Right cardiac atrium (tissue), 5 donors: ENCODE measurements around the gene DPEP3. TPM values are rescaled to one million over a fixed set of nuclear protein-coding genes. Genes with fewer than 3 reads are reported as not detected.
A peak's percentile ranks its signal among the peaks of the same experiment; 100 is the strongest.

ENCODE experiments used
- ATAC-seq, 2 donors: fragments of 200-7000 bp; cut with Tn5 transposase; one replicate each; pipeline versions ENCODE4 v1.8.0 to v1.9.1; 2020; ENCODE audit warnings: moderate library complexity in 2 of 2, mild to moderate bottlenecking in 1 of 2
- DNase-seq, 3 donors: peaks; one replicate each; pipeline ENCODE4 v3.0.0-alpha.2; 2020
- H3K27ac ChIP-seq: one replicate; pipeline ENCODE4 v1.5.1; 2013; ENCODE audit warnings: mild to moderate bottlenecking, low read length, control low read depth, moderate library complexity
- H3K27me3 ChIP-seq: one replicate; pipeline ENCODE4 v1.6.1; 2013; ENCODE audit not compliant: control insufficient read depth, insufficient read depth
- H3K4me1 ChIP-seq: one replicate; pipeline ENCODE4 v1.6.1; 2013; ENCODE audit warnings: low read length; ENCODE audit not compliant: control insufficient read depth, insufficient read depth
- H3K4me3 ChIP-seq: one replicate; pipeline ENCODE4 v1.5.1; 2013; ENCODE audit warnings: low read length, control low read depth
- H3K9me3 ChIP-seq: one replicate; pipeline ENCODE4 v1.6.1; 2013; ENCODE audit warnings: low read length; ENCODE audit not compliant: control insufficient read depth
- WGBS: extraction: QIAGEN DNeasy Blood & Tissue Kit; methylation state at CpG from one replicate; pipeline ENCODE4 v1.1.7; 2013; 5-methylcytosine and 5-hydroxymethylcytosine counted together
- intact Hi-C, 4 donors: fragments of 100-400 bp; cut with DNase I; formaldehyde crosslinking; loops; one replicate each; pipeline versions ENCODE4 v1.11.0 to v1.14.0; 2022 to 2023
- polyA plus RNA-seq: library from polyadenylated mRNA; stranded (reverse); fragments of 200-250 nt; gene quantifications from one replicate; pipeline ENCODE4 v1.2.3, GENCODE V29; 2013
- total RNA-seq, 4 donors: library from RNA; stranded (reverse); fragmentation: NEBNext Ultra II Directional; extraction: Animal tissue kit (Norgen Biotek cat#: 25700); gene quantifications; one replicate each; pipeline ENCODE4 v1.2.1, GENCODE V29; 2021
- donor health status: healthy with polysubstance abuse.
- donor health status: DM: no; HTN: yes; CAD: no.
- donor health status: DM: no; HTN: no; CAD: no.
- donor health status: DM: no; HTN: yes; CAD: no; lungs with severe emphysema.
- donor health status: DM: yes; HTN: yes; CAD: no.

The DPEP3 gene
- total and polyA plus RNA-seq, 5 donors, result not detected

DNA sequence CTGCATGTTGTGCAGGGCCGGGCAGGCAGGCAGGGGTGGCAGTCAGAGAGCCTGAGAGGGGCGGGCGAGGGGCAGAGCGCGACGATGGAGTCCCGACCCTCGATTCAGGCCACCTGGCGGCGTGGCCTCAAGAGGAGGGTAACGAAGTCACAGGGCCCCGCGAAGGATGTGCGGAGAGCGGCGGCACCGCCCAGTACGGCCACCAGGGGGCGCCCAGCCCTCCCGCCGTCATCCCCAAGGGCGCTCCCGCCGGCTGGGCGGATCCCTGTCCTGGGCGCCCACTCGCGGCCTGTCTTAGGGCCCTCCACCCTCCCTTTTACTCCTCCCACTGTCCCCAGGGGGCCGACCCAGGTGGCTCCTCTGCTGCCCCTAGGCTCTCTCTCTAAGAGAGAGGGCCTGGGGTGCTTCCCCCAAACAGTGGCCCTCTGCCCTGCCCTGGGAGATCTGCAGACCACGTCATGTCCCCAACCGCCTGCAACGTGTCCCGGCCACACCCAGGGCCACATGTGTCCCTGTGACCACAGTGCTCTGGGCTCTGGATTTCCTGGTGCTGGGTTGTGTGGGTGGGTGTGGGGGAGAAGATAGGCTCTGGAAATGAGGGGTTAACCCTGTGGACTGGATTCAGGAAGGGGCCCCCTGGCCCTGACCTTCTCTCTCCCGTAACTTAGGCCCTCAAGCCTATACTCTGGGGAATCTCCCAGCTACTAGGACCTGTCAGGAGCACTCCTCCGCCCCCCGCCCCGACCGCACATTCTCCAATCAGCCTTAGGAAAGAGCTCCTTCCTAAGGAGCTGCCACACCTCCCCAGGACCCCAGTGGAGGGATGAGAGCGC is 13.1 kb upstream of the DPEP3 start:
- ATAC-seq (peak; percentile 93), DNase-seq (peak; percentile 88 to 96 (median 94))
- no peaks in the 10 kb centered on the region for H3K9me3 ChIP-seq
- peak overlapping the region; percentile 31 for H3K4me3 ChIP-seq
- no peaks in the 10 kb centered on the region for H3K27me3 ChIP-seq
- peak overlapping the region; percentile 16 for H3K27ac ChIP-seq
- 9% methylated on average over 39 of the region's 39 CpGs for WGBS
- intact Hi-C loops, result loop anchor here in 3 of 4 donors (2.0 to 10.0 kb wide), 4 partner anchors 71 to 241 kb away; partner anchors contain the start of gene ESRP2 (in 1 of the 3)
- peaks cover 4% of the 10 kb centered on the region for H3K4me1 ChIP-seq

DNA sequence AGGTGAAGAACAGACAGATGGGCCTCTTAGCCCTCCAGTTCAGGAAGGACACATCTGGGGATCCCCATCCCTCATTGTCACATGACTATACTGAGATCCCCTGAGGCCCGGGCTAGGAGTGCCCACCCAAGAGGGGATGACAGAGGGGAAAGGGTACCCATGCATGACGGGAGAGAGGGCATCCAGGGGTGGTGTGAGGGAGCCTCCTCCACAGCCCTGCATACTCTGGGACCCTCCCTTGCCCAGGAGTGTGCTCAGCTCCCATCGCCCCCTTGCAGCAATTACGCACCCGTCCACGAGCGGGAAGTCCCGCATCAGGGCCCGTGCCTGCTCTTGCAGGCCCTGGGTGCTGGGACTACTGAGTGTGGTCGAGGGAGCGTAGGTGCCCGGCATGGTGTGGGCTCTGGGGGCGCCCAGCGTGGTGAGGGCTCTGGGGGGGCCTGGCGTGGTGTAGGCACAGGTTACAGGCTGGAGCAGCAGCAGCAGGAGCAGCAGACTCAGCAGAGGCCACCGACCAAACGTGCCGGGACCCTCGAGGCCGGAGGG is 12.4 kb upstream of the DPEP3 start:
- Histone ChIP-seq H3K27me3 (no peaks in the 10 kb centered on the region), H3K9me3 (no peaks in the 10 kb centered on the region), H3K4me1 (peaks cover 4% of the 10 kb centered on the region), H3K4me3 (no peak overlapping the region), H3K27ac (no peak overlapping the region)
- 77% methylated on average over 20 of the region's 20 CpGs for WGBS
- no peak for DNase-seq
- intact Hi-C loops, result loop anchor here in 3 of 4 donors (2.0 to 10.0 kb wide), 4 partner anchors 72 to 242 kb away; partner anchors contain the start of gene ESRP2 (in 1 of the 3)
- peak; percentile 13 to 24 for ATAC-seq

DNA sequence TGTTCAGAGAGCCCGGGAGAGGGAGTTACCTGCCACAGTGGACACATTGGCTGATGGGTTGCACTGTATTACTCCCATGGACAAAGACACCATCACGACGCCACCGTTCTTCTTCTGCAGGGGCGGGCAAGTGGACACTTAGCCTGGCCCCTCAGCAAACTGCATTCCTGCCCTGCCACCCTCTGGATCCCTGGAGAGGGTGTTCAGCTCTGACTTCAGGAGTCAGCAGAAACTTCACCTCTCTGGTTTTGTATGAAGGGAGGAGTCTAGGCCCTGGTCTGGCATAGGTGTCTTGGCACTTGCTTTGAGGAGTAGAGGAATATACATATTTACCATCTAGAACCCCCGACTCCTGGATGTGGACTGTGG is 9.7 kb upstream of the DPEP3 start:
- Histone ChIP-seq H3K27me3 (no peaks in the 10 kb centered on the region), H3K27ac (no peak overlapping the region), H3K9me3 (no peaks in the 10 kb centered on the region), H3K4me3 (no peak overlapping the region), H3K4me1 (peaks cover 5% of the 10 kb centered on the region)
- WGBS, result 75% methylated on average over 6 of the region's 6 CpGs
- ATAC-seq (no peak), DNase-seq (peak in 1 of 3 donors; percentile 17)
- intact Hi-C loops, result loop anchor here in 2 of 4 donors (10.0 kb wide), 2 partner anchors 235 to 245 kb away; partner anchors contain the start of gene ESRP2 (in 1 of the 2)

DNA sequence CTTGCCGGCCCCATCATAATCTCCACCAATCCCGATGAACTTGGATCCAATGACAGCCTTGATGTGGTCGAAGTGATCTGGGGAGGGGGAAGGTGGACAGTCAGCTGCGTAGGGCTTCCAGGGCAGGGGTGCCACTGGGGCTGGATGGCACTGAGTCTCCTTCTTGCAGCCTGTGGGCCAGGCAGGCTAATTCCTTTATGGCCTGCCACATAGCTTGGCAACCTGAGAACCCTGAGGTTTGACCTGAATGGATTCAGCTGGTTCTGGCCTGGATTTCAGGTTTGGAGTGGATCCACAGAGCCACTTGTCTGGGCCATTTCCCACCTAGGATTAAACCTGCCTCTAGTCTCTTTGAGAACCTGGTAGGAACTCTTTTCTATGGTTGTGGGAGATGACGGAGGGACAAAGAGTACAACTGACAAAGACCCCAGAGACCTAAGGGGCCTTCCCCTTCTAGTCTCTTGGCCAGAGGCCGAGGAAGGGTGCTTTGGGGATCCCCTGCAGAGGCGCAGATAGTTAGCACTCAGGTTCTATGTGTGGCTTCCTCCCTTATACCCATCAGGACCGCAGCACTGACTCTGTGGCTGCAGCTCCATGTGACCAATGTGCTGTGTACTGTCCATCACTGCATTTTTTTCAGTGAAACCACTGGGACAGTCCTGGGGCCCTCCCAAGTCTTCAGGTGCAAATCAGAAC is 9.2 kb upstream of the DPEP3 start:
- no peaks in the 10 kb centered on the region for H3K9me3 ChIP-seq
- ATAC-seq (no peak), DNase-seq (peak in 1 of 3 donors; percentile 0)
- 81% methylated on average over 8 of the region's 8 CpGs for WGBS
- intact Hi-C loops, result loop anchor here in 2 of 4 donors (10.0 kb wide), 3 partner anchors 55 to 245 kb away; partner anchors contain the start of gene ESRP2 (in 1 of the 2)
- no peak overlapping the region for H3K27ac ChIP-seq
- H3K4me1 ChIP-seq, result peaks cover 8% of the 10 kb centered on the region
- H3K4me3 ChIP-seq, result no peak overlapping the region
- no peaks in the 10 kb centered on the region for H3K27me3 ChIP-seq

DNA sequence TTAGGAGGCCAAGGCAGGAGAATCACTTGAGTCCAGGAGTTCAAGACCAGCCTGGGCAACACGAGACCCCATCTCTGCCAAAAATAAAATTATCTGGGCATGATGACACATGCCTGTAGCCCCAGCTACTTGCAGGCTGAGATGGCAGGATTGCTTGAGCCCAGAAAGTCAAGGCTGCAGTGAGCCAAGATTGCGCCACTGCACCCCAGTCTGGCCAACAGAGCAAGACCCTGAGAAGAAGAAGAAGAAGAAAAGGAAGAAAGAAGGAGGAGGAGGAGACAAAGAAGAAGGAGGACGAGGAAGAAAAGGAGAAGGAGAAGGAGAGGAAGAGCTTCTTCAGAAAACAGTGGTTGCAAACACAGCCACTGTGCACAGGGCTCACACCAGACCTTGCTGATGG is 8.4 kb upstream of the DPEP3 start:
- Histone ChIP-seq H3K4me1 (peaks cover 5% of the 10 kb centered on the region), H3K4me3 (no peak overlapping the region), H3K27me3 (no peaks in the 10 kb centered on the region)

DNA sequence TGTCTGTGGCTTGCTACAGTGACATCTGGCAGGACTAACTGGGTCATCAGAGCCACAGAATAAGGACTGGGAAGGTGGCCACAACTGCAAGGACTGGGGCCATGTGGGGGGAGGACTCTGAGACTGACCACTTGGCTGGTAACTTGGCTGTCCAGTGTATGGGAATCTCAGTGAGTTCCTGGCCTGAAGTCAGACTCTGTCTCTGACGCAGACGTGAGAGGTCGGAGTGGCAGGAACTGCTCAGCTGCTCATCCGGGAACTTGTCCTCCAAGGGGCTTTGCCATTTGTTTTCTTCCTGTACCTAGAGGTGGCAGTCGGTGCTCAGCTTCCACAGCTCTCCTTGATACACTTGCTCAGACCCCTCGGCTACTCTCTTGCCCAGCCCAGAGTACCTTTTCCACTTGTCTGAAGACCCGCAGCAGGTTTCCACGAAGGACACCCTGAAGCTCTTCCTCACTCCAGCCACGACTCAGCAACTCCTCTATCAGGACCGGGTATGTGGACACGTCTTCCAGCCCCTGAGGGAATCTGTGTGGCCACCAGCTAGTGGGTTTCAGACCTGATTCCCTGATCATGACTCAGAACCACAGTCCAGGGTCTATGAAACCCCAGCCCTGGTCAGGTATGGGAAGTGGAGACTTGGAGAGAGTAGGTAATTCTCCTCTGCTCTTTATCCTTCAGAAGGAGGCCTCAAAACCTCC is 7.3 kb upstream of the DPEP3 start:
- WGBS, result 55% methylated on average over 11 of the region's 11 CpGs
- no peaks in the 10 kb centered on the region for H3K27me3 ChIP-seq
- H3K4me1 ChIP-seq, result peaks cover 4% of the 10 kb centered on the region
- peak; percentile 68 to 78 for ATAC-seq
- peak overlapping the region; percentile 9 for H3K27ac ChIP-seq
- no peaks in the 10 kb centered on the region for H3K9me3 ChIP-seq
- DNase-seq, result peak; percentile 47 to 65 (median 58)
- H3K4me3 ChIP-seq, result no peak overlapping the region
- intact Hi-C loops, result loop anchor here in 1 of 4 donors (10.0 kb wide), 1 partner anchor 57 kb away; no protein-coding TSS in a partner anchor

More for the DNA sequence above, 8.4 kb upstream of the DPEP3 start:
- ATAC-seq (no peak), DNase-seq (no peak)
- Histone ChIP-seq H3K27ac (no peak overlapping the region), H3K9me3 (no peaks in the 10 kb centered on the region)
- WGBS, result 80% methylated on average over 3 of the region's 3 CpGs
- intact Hi-C loops, result loop anchor here in 1 of 4 donors (10.0 kb wide), 1 partner anchor 56 kb away; no protein-coding TSS in a partner anchor

DNA sequence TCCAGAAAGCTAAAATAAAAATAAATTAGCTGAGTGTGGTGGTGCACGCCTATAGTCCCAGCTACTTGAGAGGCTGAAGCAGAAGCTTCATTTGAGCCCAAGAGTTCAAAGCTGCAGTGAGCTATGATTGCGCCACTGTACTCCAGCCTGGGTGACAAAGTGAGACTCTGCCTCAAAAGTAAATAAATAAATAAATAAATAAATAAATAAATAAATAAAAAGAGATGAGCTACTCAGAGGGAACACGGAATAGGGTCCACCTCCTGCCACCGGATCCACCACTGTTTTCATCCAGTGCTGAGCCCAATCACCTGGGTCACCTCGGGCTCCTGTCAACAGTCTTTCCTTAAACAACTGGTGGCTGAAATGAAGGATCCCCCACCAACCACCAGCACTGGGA is 6.7 kb upstream of the DPEP3 start:
- H3K27ac ChIP-seq, result no peak overlapping the region
- H3K4me1 ChIP-seq, result peaks cover 4% of the 10 kb centered on the region
- intact Hi-C loops, result loop anchor here in 1 of 4 donors (10.0 kb wide), 1 partner anchor 58 kb away; no protein-coding TSS in a partner anchor
- 91% methylated on average over 5 of the region's 5 CpGs for WGBS
- DNase-seq (peak in 1 of 3 donors; percentile 20), ATAC-seq (no peak)
- H3K9me3 ChIP-seq, result no peaks in the 10 kb centered on the region
- no peak overlapping the region for H3K4me3 ChIP-seq
- no peaks in the 10 kb centered on the region for H3K27me3 ChIP-seq

DNA sequence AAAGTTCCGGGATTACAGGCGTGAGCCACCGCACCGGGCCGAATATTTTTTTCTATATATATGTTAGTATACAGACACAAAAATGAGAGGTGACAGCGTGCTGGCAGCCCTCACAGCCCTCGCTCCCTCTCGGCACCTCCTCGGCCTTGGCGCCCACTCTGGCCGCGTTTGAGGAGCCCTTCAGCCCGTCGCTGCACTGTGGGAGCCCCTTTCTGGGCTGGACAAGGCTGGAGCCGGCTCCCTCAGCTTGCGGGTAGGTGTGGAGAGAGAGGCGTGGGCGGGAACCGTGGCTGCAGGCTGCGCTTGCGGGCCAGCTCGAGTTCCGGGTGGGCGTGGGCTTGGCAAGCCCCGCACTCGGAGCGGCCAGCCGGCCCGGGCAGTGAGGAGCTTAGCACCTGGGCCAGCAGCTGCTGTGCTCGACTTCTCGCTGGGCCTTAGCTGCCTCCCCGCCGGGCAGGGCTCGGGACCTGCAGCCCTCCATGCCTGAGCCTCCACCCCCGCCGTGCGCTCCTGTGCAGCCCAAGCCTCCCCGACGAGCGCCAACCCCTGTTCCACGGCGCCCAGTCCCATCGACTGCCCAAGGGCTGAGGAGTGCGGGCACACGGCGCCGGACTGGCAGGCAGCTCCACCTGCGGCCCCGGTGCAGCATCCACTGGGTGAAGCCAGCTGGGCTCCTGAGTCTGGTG is 1.9 kb upstream of the DPEP3 start:
- WGBS, result 95% methylated on average over 49 of the region's 49 CpGs
- DNase-seq (peak in 1 of 3 donors; percentile 51), ATAC-seq (no peak)
- intact Hi-C loops, result loop anchor here in 1 of 4 donors (10.0 kb wide), 1 partner anchor 63 kb away; no protein-coding TSS in a partner anchor
- H3K4me3 ChIP-seq, result no peak overlapping the region
- H3K27ac ChIP-seq, result no peak overlapping the region
- H3K4me1 ChIP-seq, result peaks cover 4% of the 10 kb centered on the region
- H3K27me3 ChIP-seq, result no peaks in the 10 kb centered on the region
- no peaks in the 10 kb centered on the region for H3K9me3 ChIP-seq

DNA sequence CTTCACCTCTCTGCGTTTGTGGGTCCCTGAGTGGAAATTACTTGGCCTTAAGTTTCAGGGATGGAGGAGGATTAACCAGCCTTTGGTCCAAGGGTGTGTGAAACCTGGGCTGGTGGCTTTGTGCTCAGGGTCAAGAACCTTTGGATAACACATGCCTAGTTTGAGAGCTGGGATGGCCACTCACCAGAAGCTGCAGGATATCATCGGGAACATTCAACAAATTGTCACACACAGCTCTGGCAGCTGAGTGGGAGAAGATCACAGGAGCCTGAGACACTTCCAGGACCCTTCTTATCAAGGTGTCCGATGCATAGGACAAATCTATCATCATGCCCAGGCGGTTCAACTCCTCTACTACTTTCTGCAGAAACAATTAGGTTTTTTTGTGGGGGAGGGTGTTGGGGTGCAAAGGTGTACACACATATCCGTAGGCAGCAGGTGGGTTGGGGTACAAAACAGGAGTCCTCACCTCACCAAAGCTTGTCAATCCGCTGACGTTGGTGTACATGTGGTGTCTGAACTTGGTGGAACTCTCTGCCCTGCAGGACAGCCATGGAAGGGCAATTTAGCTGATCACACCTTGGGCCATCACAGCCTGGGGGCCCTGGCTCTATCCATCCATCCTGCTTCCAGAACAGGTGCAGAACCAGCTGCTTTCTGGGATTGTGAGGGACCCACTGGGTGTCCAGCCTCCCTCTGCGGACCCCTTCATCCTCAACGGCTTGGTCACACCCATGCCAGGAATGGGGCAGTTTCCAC is 2.7 kb downstream of the DPEP3 start:
- ATAC-seq, result peak in 1 of 2 donors; percentile 69
- intact Hi-C loops, result no loop called here
- peak in 1 of 3 donors; percentile 11 for DNase-seq
- Histone ChIP-seq H3K27ac (no peak overlapping the region), H3K9me3 (no peaks in the 10 kb centered on the region), H3K4me3 (no peak overlapping the region), H3K4me1 (no peaks in the 10 kb centered on the region), H3K27me3 (no peaks in the 10 kb centered on the region)
- 63% methylated on average over 9 of the region's 9 CpGs for WGBS
